ENCODE results near the gene ZNF302. TPM values are rescaled to one million over a fixed set of nuclear protein-coding genes. Genes with fewer than 3 reads are reported as not detected.

The ZNF302 gene
- polyA plus RNA-seq, 1 donor from 2014 or later = 107 TPM

DNA sequence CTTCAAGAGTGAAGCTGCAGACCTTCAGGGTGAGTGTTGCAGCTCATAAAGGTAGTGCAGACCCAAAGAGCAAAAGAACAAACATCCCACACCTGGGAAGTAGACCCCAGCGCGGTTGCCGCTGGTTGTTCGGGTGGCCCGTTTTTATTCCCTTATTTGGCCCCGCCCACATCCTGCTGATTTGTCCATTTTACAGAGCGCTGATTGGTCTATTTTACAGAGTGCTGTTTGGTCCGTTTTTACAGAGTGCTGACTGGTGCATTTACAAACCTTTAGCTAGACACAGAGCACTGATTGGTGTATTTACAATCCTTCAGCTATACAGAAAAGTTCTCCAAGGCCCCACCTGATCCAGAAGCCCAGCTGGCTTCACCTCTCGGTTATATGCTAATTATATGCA lies 1.6 kb upstream of the ZNF302 start:
- H2AFZ ChIP-seq (ENCODE audit: low read depth, low read length) = no peak overlapping the region
- no peak overlapping the region for H3K4me2 ChIP-seq (ENCODE audit: low read length)
- peaks cover 6% of the 10 kb centered on the region for H3K36me3 ChIP-seq (ENCODE audit: insufficient read depth, low read length)
- TF ChIP-seq TAF1 (IDR thresholded peaks at IDR 0.05; ENCODE audit: low read depth) (no peak), REST (IDR thresholded peaks at IDR 0.05; ENCODE audit: borderline replicate concordance) (no peak), SMC3 (conservative IDR thresholded peaks at IDR 0.05; ENCODE audit: poor library complexity) (no peak), POLR2AphosphoS5 (IDR thresholded peaks at IDR 0.05) (no peak), EZH2 (IDR thresholded peaks at IDR 0.05; ENCODE audit: borderline replicate concordance, insufficient read depth, low read length, poor library complexity, severe bottlenecking) (no peak), CTCF (IDR thresholded peaks at IDR 0.05; ENCODE audit: poor library complexity, severe bottlenecking) (no peak), RAD21 (conservative IDR thresholded peaks at IDR 0.05) (no peak), MXI1 (conservative IDR thresholded peaks at IDR 0.05; ENCODE audit: poor library complexity, severe bottlenecking) (no peak), EP300 (conservative IDR thresholded peaks at IDR 0.05; ENCODE audit: poor library complexity, severe bottlenecking) (no peak)
- no peaks in the 10 kb centered on the region for H3K9me2 ChIP-seq (ENCODE audit: insufficient read depth, low read length)
- peak overlapping the region; percentile 93 for H3K4me3 ChIP-seq (ENCODE audit: low read length)
- H4K20me1 ChIP-seq (ENCODE audit: insufficient read depth) = no peaks in the 10 kb centered on the region
- peaks cover 11% of the 10 kb centered on the region for H3K79me2 ChIP-seq (replicated peaks; ENCODE audit: insufficient read depth, low read length)
- H3K27ac ChIP-seq (ENCODE audit: low read length) = no peak overlapping the region
- no peaks in the 10 kb centered on the region for H3K27me3 ChIP-seq (ENCODE audit: insufficient read depth, low read depth, low read length)
- H3K9me3 ChIP-seq (ENCODE audit: low read length) = no peaks in the 10 kb centered on the region
- peaks cover 4% of the 10 kb centered on the region for H3F3A ChIP-seq (ENCODE audit: insufficient read depth, low read length, poor library complexity, severe bottlenecking)
- H3K9ac ChIP-seq (ENCODE audit: low read length) = no peak overlapping the region

DNA sequence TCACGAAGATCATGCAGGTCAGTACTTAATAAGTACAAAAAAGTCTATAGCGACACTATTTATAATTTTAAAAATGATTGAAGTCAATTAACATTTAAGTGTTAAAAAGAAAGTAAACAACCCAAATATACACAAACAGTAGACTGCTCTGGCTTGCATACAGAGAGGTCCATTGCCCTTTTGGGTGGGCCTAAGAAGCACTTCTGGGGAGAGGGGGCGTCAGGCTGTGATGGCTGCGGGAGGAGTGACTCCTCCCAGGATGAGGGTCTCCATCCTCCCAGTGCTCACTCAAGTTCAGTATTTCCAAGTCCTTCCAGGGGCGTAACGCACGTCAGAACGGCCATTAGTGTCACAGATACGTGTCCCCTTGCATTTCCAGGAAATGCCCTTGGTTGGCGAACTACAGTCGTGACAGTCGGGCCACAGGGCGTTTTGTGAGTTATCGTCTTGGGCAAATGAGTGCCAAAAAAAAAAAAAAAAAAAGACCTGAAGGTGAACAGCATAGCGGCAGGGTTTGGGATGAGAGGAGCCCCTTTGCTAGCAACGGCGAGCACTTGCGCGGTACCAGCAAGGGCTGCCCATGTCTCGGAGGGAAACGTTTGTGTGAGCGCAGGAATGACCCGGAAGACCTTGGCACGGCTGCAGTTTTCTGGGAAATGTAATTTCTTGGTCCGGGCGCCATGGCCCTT lies 637 bp upstream of the ZNF302 start, which contains the start of gene SCGB2B2:
TSS of gene SCGB2B2 (minus strand) at position 463 of the 689 bp plus-strand sequence. CDS start 82,596 bp downstream, outside the sequence.
- H3K79me2 ChIP-seq (replicated peaks; ENCODE audit: insufficient read depth, low read length) = peaks cover 11% of the 10 kb centered on the region
- H3K9ac ChIP-seq (ENCODE audit: low read length) = peak within 1 kb of the TSS; percentile 91
- H4K20me1 ChIP-seq (ENCODE audit: insufficient read depth) = no peaks in the 10 kb centered on the region
- peaks cover 4% of the 10 kb centered on the region for H3F3A ChIP-seq (ENCODE audit: insufficient read depth, low read length, poor library complexity, severe bottlenecking)
- no peaks in the 10 kb centered on the region for H3K9me2 ChIP-seq (ENCODE audit: insufficient read depth, low read length)
- H2AFZ ChIP-seq (ENCODE audit: low read depth, low read length) = peak within 1 kb of the TSS; percentile 92
- H3K36me3 ChIP-seq (ENCODE audit: insufficient read depth, low read length) = peaks cover 6% of the 10 kb centered on the region
- peak within 1 kb of the TSS; percentile 64 for H3K4me2 ChIP-seq (ENCODE audit: low read length)
- peaks cover 5% of the 10 kb centered on the region for H3K9me3 ChIP-seq (ENCODE audit: low read length)
- TF ChIP-seq REST (IDR thresholded peaks at IDR 0.05; ENCODE audit: borderline replicate concordance) (peak; percentile 10), SMC3 (conservative IDR thresholded peaks at IDR 0.05; ENCODE audit: poor library complexity) (no peak), CTCF (IDR thresholded peaks at IDR 0.05; ENCODE audit: poor library complexity, severe bottlenecking) (peak; percentile 54), EZH2 (IDR thresholded peaks at IDR 0.05; ENCODE audit: borderline replicate concordance, insufficient read depth, low read length, poor library complexity, severe bottlenecking) (no peak), TAF1 (IDR thresholded peaks at IDR 0.05; ENCODE audit: low read depth) (peak; percentile 77), RAD21 (conservative IDR thresholded peaks at IDR 0.05) (no peak), MXI1 (conservative IDR thresholded peaks at IDR 0.05; ENCODE audit: poor library complexity, severe bottlenecking) (no peak), POLR2AphosphoS5 (IDR thresholded peaks at IDR 0.05) (peak; percentile 22), EP300 (conservative IDR thresholded peaks at IDR 0.05; ENCODE audit: poor library complexity, severe bottlenecking) (peak; percentile 42)
- H3K27ac ChIP-seq (ENCODE audit: low read length) = peak within 1 kb of the TSS; percentile 96
- H3K4me3 ChIP-seq (ENCODE audit: low read length) = peak within 1 kb of the TSS; percentile 93
- H3K27me3 ChIP-seq (ENCODE audit: insufficient read depth, low read depth, low read length) = no peaks in the 10 kb centered on the region
